Sciatic nerve (tissue), 2 donors: Measurements from ENCODE around the gene NNMT. TPM values are rescaled to one million over a fixed set of nuclear protein-coding genes. Genes with fewer than 3 reads are reported as not detected.

ENCODE experiments used
- ATAC-seq: fragments of 200-7000 bp; cut with Tn5 transposase; one replicate; pipeline ENCODE4 v1.9.1; 2020; ENCODE audit warnings: mild to moderate bottlenecking, moderate library complexity
- DNase-seq: peaks from one replicate; pipeline ENCODE4 v3.0.0-alpha.2; 2020; ENCODE audit warnings: low spot score
- intact Hi-C: fragments of 100-400 bp; cut with DNase I; formaldehyde crosslinking; loops from one replicate; pipeline ENCODE4 v1.14.2; 2022
- total RNA-seq: library from RNA; stranded (reverse); fragmentation: NEBNext Ultra II Directional; extraction: Animal tissue kit (Norgen Biotek cat#: 25700); gene quantifications from one replicate; pipeline ENCODE4 v1.2.1, GENCODE V29; 2021
- donor health status: DM: no; HTN: no; CAD: no.
- donor health status: DM: no; HTN: no; CAD: no.

Gene NNMT
- total RNA-seq, 1 donor from 2014 or later = 322 TPM

- ATAC-seq (peak; percentile 0), DNase-seq (no peak)
- intact Hi-C loops = loop anchor here (5.0 to 10.0 kb wide), 3 partner anchors 228 to 368 kb away; no protein-coding TSS in a partner anchor
Measured at GRCh38 chr11:114260483-114260882, 35.7 kb upstream of the NNMT start.

- intact Hi-C loops = loop anchor here (5.0 to 10.0 kb wide), 3 partner anchors 229 to 369 kb away; no protein-coding TSS in a partner anchor
- ATAC-seq = no peak
- no peak for DNase-seq
Measured at GRCh38 chr11:114261791-114262190, 34.4 kb upstream of the NNMT start.

GRCh38 chr11:114262681-114263512 lies 33.3 kb upstream of the NNMT start:
- intact Hi-C loops = loop anchor here (5.0 to 10.0 kb wide), 3 partner anchors 231 to 371 kb away; no protein-coding TSS in a partner anchor
- ATAC-seq = peak; percentile 43

GRCh38 chr11:114263513-114264170 lies 32.6 kb upstream of the NNMT start:
- DNase-seq (no peak), ATAC-seq (no peak)
- intact Hi-C loops = loop anchor here (5.0 to 10.0 kb wide), 3 partner anchors 231 to 371 kb away; no protein-coding TSS in a partner anchor

More at GRCh38 chr11:114262681-114263512, 33.3 kb upstream of the NNMT start:
- no peak for DNase-seq

GRCh38 chr11:114264381-114264780 lies 31.8 kb upstream of the NNMT start:
- DNase-seq (no peak), ATAC-seq (no peak)
- intact Hi-C loops = loop anchor here (5.0 to 10.0 kb wide), 3 partner anchors 232 to 372 kb away; no protein-coding TSS in a partner anchor

- intact Hi-C loops = loop anchor here (10.0 kb wide), 1 partner anchor 270 kb away; no protein-coding TSS in a partner anchor
- DNase-seq = no peak
- ATAC-seq = no peak
Measured at GRCh38 chr11:114265122-114265878, 30.9 kb upstream of the NNMT start.

- ATAC-seq (no peak), DNase-seq (no peak)
- intact Hi-C loops = loop anchor here (10.0 kb wide), 1 partner anchor 275 kb away; no protein-coding TSS in a partner anchor
Measured at GRCh38 chr11:114269498-114269897, 26.7 kb upstream of the NNMT start.

- DNase-seq = no peak
- intact Hi-C loops = no loop called here
Measured at GRCh38 chr11:114270531-114271270, 25.5 kb upstream of the NNMT start.

GRCh38 chr11:114271316-114271715 lies 24.9 kb upstream of the NNMT start:
- intact Hi-C loops = no loop called here
- no peak for DNase-seq
- ATAC-seq = no peak

More at GRCh38 chr11:114270531-114271270, 25.5 kb upstream of the NNMT start:
- no peak for ATAC-seq

GRCh38 chr11:114272311-114272710 lies 23.9 kb upstream of the NNMT start:
- ATAC-seq (no peak), DNase-seq (no peak)
- intact Hi-C loops = no loop called here

GRCh38 chr11:114273071-114273470 lies 23.1 kb upstream of the NNMT start:
- ATAC-seq (no peak), DNase-seq (no peak)
- intact Hi-C loops = no loop called here

GRCh38 chr11:114273890-114274635 lies 22.1 kb upstream of the NNMT start:
- intact Hi-C loops = no loop called here
- ATAC-seq (no peak), DNase-seq (no peak)

GRCh38 chr11:114274637-114275036 lies 21.6 kb upstream of the NNMT start:
- intact Hi-C loops = no loop called here
- DNase-seq (no peak), ATAC-seq (no peak)

GRCh38 chr11:114275280-114275679 lies 20.9 kb upstream of the NNMT start:
- peak; percentile 57 for ATAC-seq
- intact Hi-C loops = no loop called here
- no peak for DNase-seq

- ATAC-seq (no peak), DNase-seq (no peak)
- intact Hi-C loops = no loop called here
Measured at GRCh38 chr11:114276077-114276476, 20.1 kb upstream of the NNMT start.

- intact Hi-C loops = no loop called here
- DNase-seq (no peak), ATAC-seq (no peak)
Measured at GRCh38 chr11:114277637-114278341, 18.4 kb upstream of the NNMT start.
